Right atrium auricular region (tissue), 2 donors: ENCODE measurements around the gene GPSM3. TPM values are rescaled to one million over a fixed set of nuclear protein-coding genes. Genes with fewer than 3 reads are reported as not detected.

Experiments used
- DNase-seq: peaks from one replicate; pipeline ENCODE4 v3.0.0-alpha.2; 2019; ENCODE audit warnings: low spot score
- H3K27ac ChIP-seq, 2 donors: fragments of 200-600 bp; sonication (generic); 1 replicate in 1 of 2; 2 replicates in 1 of 2; pipeline ENCODE4 v1.5.1; 2016 to 2019
- H3K27me3 ChIP-seq, 2 donors: fragments of 200-600 bp; sonication (generic); one replicate each; pipeline versions ENCODE4 v1.5.1 to v1.6.0; 2017 to 2019
- H3K36me3 ChIP-seq: fragments of 200-600 bp; sonication (generic); one replicate; pipeline ENCODE4 v1.5.1; 2016
- H3K4me1 ChIP-seq, 2 donors: fragments of 200-600 bp; sonication (generic); one replicate each; pipeline versions ENCODE4 v1.5.1 to v1.6.0; 2017 to 2019
- H3K4me3 ChIP-seq, 2 donors: fragments of 200-600 bp; sonication (generic); 1 replicate in 1 of 2; 2 replicates in 1 of 2; pipeline ENCODE4 v1.5.1; 2017 to 2019; ENCODE audit warnings: mild to moderate bottlenecking in 1 of 2, moderate library complexity in 1 of 2
- H3K9me3 ChIP-seq, 2 donors: fragments of 200-600 bp; sonication (generic); one replicate each; pipeline ENCODE4 v1.5.1; 2019
- CTCF ChIP-seq, 2 donors: fragments of 200-600 bp; sonication (generic); IDR thresholded peaks; one replicate each; pipeline ENCODE4 v1.5.1; 2019; ENCODE audit warnings: antibody characterized with exemption in 2 of 2
- total RNA-seq, 2 donors: library from RNA; depleted of rRNA; stranded (reverse); fragments of >200 nt; gene quantifications; one replicate each; pipeline ENCODE4 v1.1.0, GENCODE V29; 2016

Gene GPSM3
- total RNA-seq, 2 donors from 2014 or later: 3.6 to 9.0 TPM

- Histone ChIP-seq H3K9me3 (no peaks in the 10 kb centered on the region), H3K27ac (peak within 1 kb of the TSS; percentile 67 to 73), H3K36me3 (no peaks in the 10 kb centered on the region), H3K27me3 (no peaks in the 10 kb centered on the region), H3K4me3 (peak within 1 kb of the TSS; percentile 33 to 37), H3K4me1 (peaks cover 0 to 5% of the 10 kb centered on the region in 2 donors)
- no peak for DNase-seq
- TF ChIP-seq CTCF (IDR thresholded peaks at IDR 0.05): no peak
Measured at GRCh38 chr6:32223258-32224235, 31.1 kb upstream of the GPSM3 start, which contains the start of gene NOTCH4. Gene NOTCH4, minus strand, starts transcription at chr6:32224067. Its CDS starts 139 bp downstream, at chr6:32223928.

GRCh38 chr6:32222333-32223230, 30.1 kb upstream of the GPSM3 start:
- H3K4me1 ChIP-seq: peaks cover 0 to 5% of the 10 kb centered on the region in 2 donors
- no peaks in the 10 kb centered on the region for H3K36me3 ChIP-seq
- H3K9me3 ChIP-seq: no peaks in the 10 kb centered on the region
- H3K27ac ChIP-seq: peak overlapping the region; percentile 67 to 73
- TF ChIP-seq CTCF (IDR thresholded peaks at IDR 0.05): no peak
- H3K27me3 ChIP-seq: no peaks in the 10 kb centered on the region
- no peak for DNase-seq
- H3K4me3 ChIP-seq: peak overlapping the region; percentile 4 to 37

- DNase-seq: no peak
- no peak overlapping the region for H3K4me3 ChIP-seq
- no peak for TF ChIP-seq CTCF (IDR thresholded peaks at IDR 0.05)
- no peaks in the 10 kb centered on the region for H3K9me3 ChIP-seq
- H3K27ac ChIP-seq: no peak overlapping the region
- H3K27me3 ChIP-seq: no peaks in the 10 kb centered on the region
- peaks cover 0 to 5% of the 10 kb centered on the region in 2 donors for H3K4me1 ChIP-seq
- H3K36me3 ChIP-seq: no peaks in the 10 kb centered on the region
Measured at GRCh38 chr6:32220021-32220420, 27.6 kb upstream of the GPSM3 start.

- no peak overlapping the region for H3K27ac ChIP-seq
- H3K4me1 ChIP-seq: peaks cover 0 to 5% of the 10 kb centered on the region in 2 donors
- H3K36me3 ChIP-seq: no peaks in the 10 kb centered on the region
- H3K9me3 ChIP-seq: no peaks in the 10 kb centered on the region
- no peak overlapping the region for H3K4me3 ChIP-seq
- no peak for DNase-seq
- TF ChIP-seq CTCF (IDR thresholded peaks at IDR 0.05): no peak
- H3K27me3 ChIP-seq: no peaks in the 10 kb centered on the region
Measured at GRCh38 chr6:32218167-32218566, 25.7 kb upstream of the GPSM3 start.

- Histone ChIP-seq H3K4me1 (no peaks in the 10 kb centered on the region), H3K9me3 (no peaks in the 10 kb centered on the region), H3K36me3 (no peaks in the 10 kb centered on the region), H3K27me3 (no peaks in the 10 kb centered on the region), H3K4me3 (no peak overlapping the region), H3K27ac (no peak overlapping the region)
- DNase-seq: no peak
- no peak for TF ChIP-seq CTCF (IDR thresholded peaks at IDR 0.05)
Measured at GRCh38 chr6:32216998-32217397, 24.6 kb upstream of the GPSM3 start.
